ENCODE measurements around the gene CORO1C.

Gene CORO1C

GRCh38 chr12:108702595-108703320 lies 28.6 kb downstream of the CORO1C start:
- no peak overlapping the region for H3K4me3 ChIP-seq (ENCODE audit: low read depth, low read length)
- DNase-seq (ENCODE audit: low read depth), result no peak
- no peak for TF ChIP-seq CTCF (IDR thresholded peaks at IDR 0.05; ENCODE audit: control insufficient read depth, extremely low read depth, insufficient read depth)

GRCh38 chr12:108701779-108702441 lies 29.4 kb downstream of the CORO1C start:
- no peak for DNase-seq (ENCODE audit: low read depth)
- H3K4me3 ChIP-seq (ENCODE audit: low read depth, low read length), result peak overlapping the region; percentile 17; the same call in 1 of the 2 replicates

GRCh38 chr12:108700833-108701541 lies 30.3 kb downstream of the CORO1C start:
- peak; percentile 59 for DNase-seq (ENCODE audit: low read depth)
- TF ChIP-seq CTCF (IDR thresholded peaks at IDR 0.05; ENCODE audit: control insufficient read depth, extremely low read depth, insufficient read depth), result no peak
- H3K4me3 ChIP-seq (ENCODE audit: low read depth, low read length), result peak overlapping the region; percentile 17

More at GRCh38 chr12:108701779-108702441, 29.4 kb downstream of the CORO1C start:
- TF ChIP-seq CTCF (IDR thresholded peaks at IDR 0.05; ENCODE audit: control insufficient read depth, extremely low read depth, insufficient read depth), result no peak

GRCh38 chr12:108699955-108700563 lies 31.3 kb downstream of the CORO1C start:
- no peak for TF ChIP-seq CTCF (IDR thresholded peaks at IDR 0.05; ENCODE audit: control insufficient read depth, extremely low read depth, insufficient read depth)
- no peak overlapping the region for H3K4me3 ChIP-seq (ENCODE audit: low read depth, low read length)

GRCh38 chr12:108697905-108698304 lies 33.4 kb downstream of the CORO1C start:
- no peak for DNase-seq (ENCODE audit: low read depth)
- no peak overlapping the region for H3K4me3 ChIP-seq (ENCODE audit: low read depth, low read length)
- TF ChIP-seq CTCF (IDR thresholded peaks at IDR 0.05; ENCODE audit: control insufficient read depth, extremely low read depth, insufficient read depth), result no peak

More at GRCh38 chr12:108699955-108700563, 31.3 kb downstream of the CORO1C start:
- DNase-seq (ENCODE audit: low read depth), result no peak

GRCh38 chr12:108696996-108697290 lies 34.4 kb downstream of the CORO1C start:
- no peak for DNase-seq (ENCODE audit: low read depth)
- H3K4me3 ChIP-seq (ENCODE audit: low read depth, low read length), result no peak overlapping the region
- TF ChIP-seq CTCF (IDR thresholded peaks at IDR 0.05; ENCODE audit: control insufficient read depth, extremely low read depth, insufficient read depth), result no peak

All from LNCaP clone FGC (cell line).